HFF-Myc (cell line): ENCODE data around the gene POC1B.
"Not testable (repeated sequence)": the region's sequence is repeated elsewhere in the genome, so short reads cannot be mapped to it uniquely, and the experiment has no call there.

Experiments used
- DNase-seq: peaks from one replicate; pipeline ENCODE4 v3.0.0-alpha.2; 2011; ENCODE audit warnings: low read depth; ENCODE audit errors: extremely low read depth
- H3K4me3 ChIP-seq: replicated peaks from 2 replicates; pipeline ENCODE4 v1.5.1; 2011; ENCODE audit warnings: low read depth, mild to moderate bottlenecking, control low read depth, low read length
- TF ChIP-seq, protein P1 (sequence below): IDR thresholded peaks from 2 replicates; pipeline ENCODE4 v1.5.1; 2012; ENCODE audit warnings: mild to moderate bottlenecking, low read depth, low read length, control low read depth; ENCODE audit errors: missing control alignments

The POC1B gene

DNA sequence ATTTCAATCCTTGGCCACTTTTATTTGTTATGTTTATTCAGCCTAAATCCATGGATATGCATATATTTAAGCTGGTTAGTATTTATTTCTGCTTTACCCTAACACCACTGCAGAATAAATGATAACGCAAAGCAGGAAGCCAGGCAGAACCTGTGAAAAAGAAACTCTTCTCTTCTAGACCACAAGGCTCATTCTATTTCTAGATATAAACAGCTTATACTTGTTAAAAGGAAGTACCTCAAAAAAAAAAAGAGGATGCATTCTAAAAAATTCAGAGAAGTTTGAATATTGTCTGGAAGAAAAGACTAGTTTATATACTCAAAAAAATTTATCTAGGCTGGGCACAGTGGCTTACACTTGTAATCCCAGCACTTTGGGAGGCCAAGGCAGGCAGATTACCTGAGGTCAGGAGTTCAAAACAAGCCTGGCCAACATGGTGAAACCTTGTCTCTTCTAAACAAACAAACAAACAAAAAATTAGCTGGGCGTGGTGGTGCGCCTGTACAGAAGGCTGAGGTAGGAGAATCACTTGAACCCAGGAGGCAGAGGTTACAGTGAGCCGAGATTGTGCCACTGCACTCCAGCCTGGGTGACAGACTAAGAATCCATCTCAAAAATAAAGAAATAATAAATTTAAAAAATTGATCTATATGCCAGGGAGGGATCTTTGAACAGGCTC lies 57.1 kb downstream of the POC1B start:
- H3K4me3 ChIP-seq = no peak overlapping the region
- TF ChIP-seq, protein P1, sequence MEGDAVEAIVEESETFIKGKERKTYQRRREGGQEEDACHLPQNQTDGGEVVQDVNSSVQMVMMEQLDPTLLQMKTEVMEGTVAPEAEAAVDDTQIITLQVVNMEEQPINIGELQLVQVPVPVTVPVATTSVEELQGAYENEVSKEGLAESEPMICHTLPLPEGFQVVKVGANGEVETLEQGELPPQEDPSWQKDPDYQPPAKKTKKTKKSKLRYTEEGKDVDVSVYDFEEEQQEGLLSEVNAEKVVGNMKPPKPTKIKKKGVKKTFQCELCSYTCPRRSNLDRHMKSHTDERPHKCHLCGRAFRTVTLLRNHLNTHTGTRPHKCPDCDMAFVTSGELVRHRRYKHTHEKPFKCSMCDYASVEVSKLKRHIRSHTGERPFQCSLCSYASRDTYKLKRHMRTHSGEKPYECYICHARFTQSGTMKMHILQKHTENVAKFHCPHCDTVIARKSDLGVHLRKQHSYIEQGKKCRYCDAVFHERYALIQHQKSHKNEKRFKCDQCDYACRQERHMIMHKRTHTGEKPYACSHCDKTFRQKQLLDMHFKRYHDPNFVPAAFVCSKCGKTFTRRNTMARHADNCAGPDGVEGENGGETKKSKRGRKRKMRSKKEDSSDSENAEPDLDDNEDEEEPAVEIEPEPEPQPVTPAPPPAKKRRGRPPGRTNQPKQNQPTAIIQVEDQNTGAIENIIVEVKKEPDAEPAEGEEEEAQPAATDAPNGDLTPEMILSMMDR = no peak
- DNase-seq = no peak

DNA sequence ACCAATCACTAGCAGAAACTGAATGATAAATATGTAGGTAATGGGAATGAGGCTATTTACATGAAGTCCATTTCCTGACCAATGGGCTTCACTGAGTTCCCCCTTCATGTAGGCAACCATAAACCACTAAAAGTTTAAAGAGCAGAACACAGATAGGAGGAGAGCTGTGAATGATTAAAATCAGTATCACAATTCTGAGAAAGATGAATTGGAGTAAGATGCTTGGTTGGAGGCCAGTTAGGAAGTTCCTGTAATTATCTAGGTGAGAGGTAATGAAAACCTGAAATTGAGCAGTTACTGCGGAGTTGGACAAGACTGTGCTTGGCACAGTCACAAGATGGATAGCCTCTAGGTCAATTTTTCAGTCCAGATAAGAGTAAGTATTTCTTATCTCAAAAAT lies 57.8 kb downstream of the POC1B start:
- TF ChIP-seq, protein P1 = no peak
- no peak overlapping the region for H3K4me3 ChIP-seq
- DNase-seq = no peak

DNA sequence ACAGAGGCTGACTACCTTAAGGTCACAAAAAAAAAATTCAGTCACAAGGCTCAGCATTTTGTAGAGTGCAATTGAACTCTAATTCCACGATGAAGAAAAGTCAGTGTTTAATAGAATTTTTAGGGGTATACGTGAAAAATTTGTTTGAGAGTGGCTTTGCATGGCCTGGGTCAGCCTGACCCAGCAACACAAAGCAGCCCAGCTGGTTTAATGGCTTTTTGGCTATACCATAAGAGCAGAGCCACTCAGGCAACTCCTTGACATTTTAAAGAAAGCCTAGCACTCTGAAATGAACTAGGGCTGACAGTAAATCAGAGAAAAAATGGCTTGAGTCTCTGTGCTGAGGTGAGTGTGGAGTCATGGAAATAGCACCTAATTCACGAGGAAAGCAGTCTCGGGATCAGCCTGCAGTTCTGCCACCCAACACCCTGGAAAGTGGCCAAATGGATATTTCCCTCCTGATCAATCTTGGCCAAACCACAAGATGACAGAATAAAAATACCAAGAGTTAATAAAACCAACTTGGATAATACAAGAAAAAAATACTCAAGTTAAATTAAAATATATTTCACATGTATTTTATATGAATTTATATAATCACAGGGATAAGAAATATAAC lies 60.8 kb downstream of the POC1B start:
- no peak for DNase-seq
- H3K4me3 ChIP-seq = no peak overlapping the region
- TF ChIP-seq, protein P1 = no peak

DNA sequence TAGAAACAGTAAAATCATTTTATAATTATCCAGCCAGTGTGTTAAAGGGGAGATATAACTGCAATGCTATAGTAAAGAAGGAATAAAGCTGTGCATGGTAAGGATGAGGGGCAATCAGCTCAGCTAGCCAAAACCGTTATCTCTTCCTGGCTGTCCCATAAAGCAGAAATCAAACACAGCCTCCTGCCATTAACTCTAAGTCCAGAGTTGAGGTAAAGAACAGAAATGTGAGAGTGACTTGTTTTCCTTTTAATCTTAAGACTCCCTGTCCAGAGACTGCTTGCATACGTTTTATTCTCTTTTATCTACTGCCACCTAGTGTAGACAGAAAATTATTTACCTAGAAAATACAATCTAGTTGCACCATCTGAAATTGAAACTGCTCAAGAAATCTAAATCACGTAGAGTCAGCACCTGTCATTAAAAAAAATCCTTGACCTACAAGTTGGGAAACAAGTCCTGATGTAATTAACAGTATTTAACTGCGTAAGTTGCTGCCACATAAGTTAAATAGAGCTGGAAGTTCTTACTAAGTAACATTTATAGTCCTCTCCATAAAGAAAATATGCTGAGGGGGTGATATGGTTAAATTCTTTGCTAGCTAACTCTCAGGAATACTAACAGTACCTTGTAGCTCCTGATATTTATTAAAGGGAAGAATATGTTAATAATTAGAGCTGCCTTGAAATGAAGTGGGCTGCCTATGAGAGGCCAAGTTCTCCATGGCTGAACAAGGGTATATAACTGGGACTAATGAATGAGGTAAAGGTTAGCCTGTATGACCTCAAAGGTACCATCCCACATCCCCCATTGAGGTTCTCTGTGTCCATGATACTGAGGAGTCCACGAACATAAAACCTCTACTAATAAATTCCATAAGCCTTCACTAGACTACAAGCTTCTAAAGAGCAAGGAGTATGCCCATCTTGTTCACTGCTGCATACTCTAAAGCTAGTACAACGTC lies 63.9 kb downstream of the POC1B start:
- H3K4me3 ChIP-seq = no peak overlapping the region
- TF ChIP-seq, protein P1 = no peak
- DNase-seq = no peak

DNA sequence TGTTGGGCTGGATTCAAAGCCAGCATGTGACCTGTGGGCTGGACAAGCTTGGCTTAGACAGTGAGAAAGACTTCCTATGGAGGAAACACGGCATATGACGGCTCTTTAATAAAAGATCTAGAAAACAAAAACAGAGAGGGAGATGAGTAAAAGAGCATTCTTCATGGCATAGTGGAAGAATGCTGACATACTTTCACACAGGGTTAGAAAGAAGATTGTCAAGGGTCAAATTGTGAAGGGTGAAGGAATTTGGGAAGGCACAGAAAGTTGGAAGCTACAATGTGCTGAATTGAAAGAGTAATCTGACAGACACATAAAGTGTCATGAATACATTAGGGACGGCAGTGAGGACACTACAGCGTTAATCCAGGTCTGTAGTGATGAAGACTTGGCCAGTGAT lies 64.7 kb downstream of the POC1B start:
- TF ChIP-seq, protein P1 = no peak
- no peak for DNase-seq
- H3K4me3 ChIP-seq = no peak overlapping the region

DNA sequence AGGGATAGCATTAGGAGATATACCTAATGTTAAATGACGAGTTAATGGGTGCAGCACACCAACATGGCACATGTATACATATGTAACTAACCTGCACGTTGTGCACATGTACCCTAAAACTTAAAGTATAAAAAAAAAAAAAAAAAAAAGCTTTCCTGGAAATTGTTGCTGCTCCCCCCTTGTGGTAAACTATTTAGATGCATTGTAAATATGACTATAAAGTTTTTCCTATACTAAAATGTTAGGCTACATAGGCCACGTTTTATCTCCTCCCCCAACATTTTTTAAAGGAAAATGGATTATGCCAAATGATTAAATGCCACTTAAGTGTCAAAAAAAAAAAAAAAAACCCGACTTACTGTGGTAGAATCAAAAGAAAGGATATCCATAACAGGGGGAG lies 66.6 kb downstream of the POC1B start:
- not testable (repeated sequence) for DNase-seq, H3K4me3 ChIP-seq

DNA sequence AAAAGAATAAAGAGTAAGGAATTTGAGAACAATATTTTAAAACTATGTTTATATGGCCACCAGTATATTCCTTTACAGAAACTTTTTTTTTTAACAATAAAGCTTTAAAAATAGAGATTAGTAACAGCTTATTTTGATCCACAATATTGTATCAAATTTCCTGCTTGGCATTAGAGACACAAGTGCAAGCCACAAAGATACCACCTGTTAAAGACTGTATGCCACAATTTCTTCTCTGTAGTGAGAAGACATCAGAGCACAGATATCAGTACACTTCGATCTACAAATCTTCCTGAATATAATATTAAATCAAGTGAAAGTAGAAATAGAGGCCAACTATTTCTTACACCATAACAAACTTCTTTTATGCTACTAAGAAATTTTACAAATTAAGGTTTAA lies 69.3 kb downstream of the POC1B start:
- H3K4me3 ChIP-seq = no peak overlapping the region
- DNase-seq = no peak
- TF ChIP-seq, protein P1 = no peak
